Nephron (organoid): ENCODE data around the gene KIDINS220.

Source experiments
- H3K27ac Mint-ChIP-seq, 3 experiments: 2 replicates each; pipeline ENCODE4 v1.8.0; 2020; ENCODE audit warnings: mixed read lengths in 3 of 3, mild to moderate bottlenecking in 2 of 3, moderate library complexity in 1 of 3
- H3K27me3 Mint-ChIP-seq: 2 replicates; pipeline ENCODE4 v1.8.0; 2021; ENCODE audit warnings: low read depth, mild to moderate bottlenecking, moderate library complexity, mixed read lengths
- H3K36me3 Mint-ChIP-seq: 2 replicates; pipeline ENCODE4 v1.8.0; 2020; ENCODE audit warnings: low read depth, mixed read lengths
- H3K4me1 Mint-ChIP-seq: 2 replicates; pipeline ENCODE4 v1.8.0; 2020; ENCODE audit warnings: mixed read lengths
- H3K4me3 Mint-ChIP-seq, 3 experiments: 2 replicates each; pipeline ENCODE4 v1.8.0; 2020; ENCODE audit warnings: mild to moderate bottlenecking in 3 of 3, mixed read lengths in 3 of 3, moderate library complexity in 2 of 3
- H3K9me3 Mint-ChIP-seq: 2 replicates; pipeline ENCODE4 v1.8.0; 2020; ENCODE audit warnings: mixed read lengths
- CTCF ChIP-seq, 3 experiments: fragments of 200-600 bp; sonication (generic); IDR thresholded peaks; one replicate each; pipeline ENCODE4 v1.5.0; 2021; ENCODE audit warnings: antibody characterized with exemption in 3 of 3; ENCODE audit not compliant: unreplicated experiment in 3 of 3

Gene KIDINS220

GRCh38 chr2:8858264-8858663 lies 20.9 kb upstream of the KIDINS220 start:
- no peak for TF ChIP-seq CTCF (IDR thresholded peaks at IDR 0.05; ENCODE audit: unreplicated experiment in 3 of 3)
- no peaks in the 10 kb centered on the region for H3K27me3 Mint-ChIP-seq
- peaks cover 32% of the 10 kb centered on the region for H3K36me3 Mint-ChIP-seq
- no peak overlapping the region for H3K27ac Mint-ChIP-seq
- no peaks in the 10 kb centered on the region for H3K9me3 Mint-ChIP-seq
- peaks cover 12% of the 10 kb centered on the region for H3K4me1 Mint-ChIP-seq
- H3K4me3 Mint-ChIP-seq = no peak overlapping the region

- Mint-ChIP-seq H3K4me3 (no peak overlapping the region), H3K36me3 (peaks cover 32% of the 10 kb centered on the region), H3K27ac (no peak overlapping the region), H3K27me3 (no peaks in the 10 kb centered on the region), H3K4me1 (peaks cover 12% of the 10 kb centered on the region), H3K9me3 (no peaks in the 10 kb centered on the region)
- no peak for TF ChIP-seq CTCF (IDR thresholded peaks at IDR 0.05; ENCODE audit: unreplicated experiment in 3 of 3)
Measured at GRCh38 chr2:8857709-8858108, 20.3 kb upstream of the KIDINS220 start.

- Mint-ChIP-seq H3K9me3 (no peaks in the 10 kb centered on the region), H3K4me1 (peaks cover 21% of the 10 kb centered on the region), H3K27ac (no peak overlapping the region), H3K36me3 (peaks cover 17% of the 10 kb centered on the region), H3K27me3 (no peaks in the 10 kb centered on the region), H3K4me3 (no peak overlapping the region)
- no peak for TF ChIP-seq CTCF (IDR thresholded peaks at IDR 0.05; ENCODE audit: unreplicated experiment in 3 of 3)
Measured at GRCh38 chr2:8856176-8856575, 18.8 kb upstream of the KIDINS220 start.

- peaks cover 31% of the 10 kb centered on the region for H3K4me1 Mint-ChIP-seq
- no peak for TF ChIP-seq CTCF (IDR thresholded peaks at IDR 0.05; ENCODE audit: unreplicated experiment in 3 of 3)
- no peaks in the 10 kb centered on the region for H3K9me3 Mint-ChIP-seq
Measured at GRCh38 chr2:8855010-8855409, 17.6 kb upstream of the KIDINS220 start.

GRCh38 chr2:8853426-8853825 lies 16.0 kb upstream of the KIDINS220 start:
- H3K4me3 Mint-ChIP-seq = no peak overlapping the region
- peak overlapping the region in 2 of 3 experiments; percentile 36 to 48 for H3K27ac Mint-ChIP-seq
- TF ChIP-seq CTCF (IDR thresholded peaks at IDR 0.05; ENCODE audit: unreplicated experiment in 3 of 3) = no peak
- no peaks in the 10 kb centered on the region for H3K9me3 Mint-ChIP-seq
- H3K4me1 Mint-ChIP-seq = peaks cover 31% of the 10 kb centered on the region
- peaks cover 16% of the 10 kb centered on the region for H3K36me3 Mint-ChIP-seq
- no peaks in the 10 kb centered on the region for H3K27me3 Mint-ChIP-seq

More at GRCh38 chr2:8855010-8855409, 17.6 kb upstream of the KIDINS220 start:
- H3K27ac Mint-ChIP-seq = no peak overlapping the region
- H3K36me3 Mint-ChIP-seq = peaks cover 16% of the 10 kb centered on the region
- H3K4me3 Mint-ChIP-seq = no peak overlapping the region
- no peaks in the 10 kb centered on the region for H3K27me3 Mint-ChIP-seq

GRCh38 chr2:8851811-8852560 lies 14.6 kb upstream of the KIDINS220 start:
- H3K27ac Mint-ChIP-seq = peak overlapping the region in 1 of 3 experiments; percentile 3
- H3K9me3 Mint-ChIP-seq = no peaks in the 10 kb centered on the region
- H3K4me1 Mint-ChIP-seq = peaks cover 22% of the 10 kb centered on the region
- no peak overlapping the region for H3K4me3 Mint-ChIP-seq
- H3K36me3 Mint-ChIP-seq = peaks cover 9% of the 10 kb centered on the region
- no peaks in the 10 kb centered on the region for H3K27me3 Mint-ChIP-seq
- TF ChIP-seq CTCF (IDR thresholded peaks at IDR 0.05; ENCODE audit: unreplicated experiment in 3 of 3) = no peak
